Smooth muscle cell (in vitro differentiated cells): ENCODE results near the gene SLC4A2. TPM values are rescaled to one million over a fixed set of nuclear protein-coding genes. Genes with fewer than 3 reads are reported as not detected.

Experiments used
- DNase-seq: peaks from one replicate; lab custom pipeline; 2025; ENCODE audit not compliant: unreplicated experiment; lab: John Stamatoyannopoulos, UW
- H2AFZ ChIP-seq: fragments of 200-600 bp; sonication (generic); 2 replicates; pipeline ENCODE4 v1.6.0; 2016; ENCODE audit warnings: antibody characterized with exemption, low read depth, mild to moderate bottlenecking
- H3F3A ChIP-seq: fragments of 200-600 bp; sonication (generic); 2 replicates; pipeline ENCODE4 v1.6.0; 2017; ENCODE audit warnings: antibody characterized with exemption, low read depth
- H3K27ac ChIP-seq: fragments of 200-600 bp; sonication (generic); 2 replicates; pipeline ENCODE4 v1.5.1; 2016; ENCODE audit warnings: low read depth, mild to moderate bottlenecking
- H3K27me3 ChIP-seq: fragments of 200-600 bp; sonication (generic); 2 replicates; pipeline ENCODE4 v1.6.1; 2016; ENCODE audit warnings: low read depth, mild to moderate bottlenecking
- H3K36me3 ChIP-seq: fragments of 200-600 bp; sonication (generic); 2 replicates; pipeline ENCODE4 v1.5.1; 2016; ENCODE audit warnings: low read depth
- H3K4me1 ChIP-seq: fragments of 200-600 bp; sonication (generic); 2 replicates; pipeline ENCODE4 v1.5.1; 2016; ENCODE audit warnings: low read depth
- H3K4me2 ChIP-seq: fragments of 200-600 bp; sonication (generic); 2 replicates; pipeline ENCODE4 v1.6.0; 2016; ENCODE audit warnings: mild to moderate bottlenecking
- H3K4me3 ChIP-seq: fragments of 200-600 bp; sonication (generic); 2 replicates; pipeline ENCODE4 v1.5.1; 2016; ENCODE audit warnings: mild to moderate bottlenecking
- H3K79me2 ChIP-seq: fragments of 200-600 bp; sonication (generic); 2 replicates; pipeline ENCODE4 v1.6.0; 2016; ENCODE audit warnings: low read depth, mild to moderate bottlenecking
- H3K9ac ChIP-seq: fragments of 200-600 bp; sonication (generic); 2 replicates; pipeline ENCODE4 v1.6.0; 2016; ENCODE audit warnings: low read depth
- H3K9me3 ChIP-seq: fragments of 200-600 bp; sonication (generic); replicated peaks from 2 replicates; pipeline ENCODE4 v1.5.1; 2016; ENCODE audit warnings: low read depth
- H4K20me1 ChIP-seq: fragments of 200-600 bp; sonication (generic); 2 replicates; pipeline ENCODE4 v1.6.0; 2016; ENCODE audit warnings: low read depth
- WGBS: methylation state at CpG from one replicate; pipeline ENCODE4 v1.1.7; 2016; ENCODE audit warnings: low lambda C conversion rate; 5-methylcytosine and 5-hydroxymethylcytosine counted together
- polyA plus RNA-seq: library from polyadenylated mRNA; unstranded; fragments of >200 nt; fragmentation: Nextera tagmentation; extraction: Ambion mirVana; gene quantifications from 2 replicates; pipeline ENCODE4 v1.2.1, GENCODE V29; 2016
- total RNA-seq: library from RNA; depleted of rRNA; stranded (reverse); fragments of >200 nt; gene quantifications from 2 replicates; pipeline ENCODE4 v1.2.3, GENCODE V29; 2014
- TF ChIP-seq, protein P1 (sequence below): fragments of 200-600 bp; sonication (generic); IDR thresholded peaks from 2 replicates; pipeline ENCODE4 v1.5.1; 2017; ENCODE audit warnings: borderline replicate concordance, mild to moderate bottlenecking, antibody characterized with exemption; ENCODE audit not compliant: insufficient read depth, poor library complexity, severe bottlenecking

The SLC4A2 gene
- total and polyA plus RNA-seq, 2 experiments from 2014 or later, result 89.3 to 96.4 TPM

DNA sequence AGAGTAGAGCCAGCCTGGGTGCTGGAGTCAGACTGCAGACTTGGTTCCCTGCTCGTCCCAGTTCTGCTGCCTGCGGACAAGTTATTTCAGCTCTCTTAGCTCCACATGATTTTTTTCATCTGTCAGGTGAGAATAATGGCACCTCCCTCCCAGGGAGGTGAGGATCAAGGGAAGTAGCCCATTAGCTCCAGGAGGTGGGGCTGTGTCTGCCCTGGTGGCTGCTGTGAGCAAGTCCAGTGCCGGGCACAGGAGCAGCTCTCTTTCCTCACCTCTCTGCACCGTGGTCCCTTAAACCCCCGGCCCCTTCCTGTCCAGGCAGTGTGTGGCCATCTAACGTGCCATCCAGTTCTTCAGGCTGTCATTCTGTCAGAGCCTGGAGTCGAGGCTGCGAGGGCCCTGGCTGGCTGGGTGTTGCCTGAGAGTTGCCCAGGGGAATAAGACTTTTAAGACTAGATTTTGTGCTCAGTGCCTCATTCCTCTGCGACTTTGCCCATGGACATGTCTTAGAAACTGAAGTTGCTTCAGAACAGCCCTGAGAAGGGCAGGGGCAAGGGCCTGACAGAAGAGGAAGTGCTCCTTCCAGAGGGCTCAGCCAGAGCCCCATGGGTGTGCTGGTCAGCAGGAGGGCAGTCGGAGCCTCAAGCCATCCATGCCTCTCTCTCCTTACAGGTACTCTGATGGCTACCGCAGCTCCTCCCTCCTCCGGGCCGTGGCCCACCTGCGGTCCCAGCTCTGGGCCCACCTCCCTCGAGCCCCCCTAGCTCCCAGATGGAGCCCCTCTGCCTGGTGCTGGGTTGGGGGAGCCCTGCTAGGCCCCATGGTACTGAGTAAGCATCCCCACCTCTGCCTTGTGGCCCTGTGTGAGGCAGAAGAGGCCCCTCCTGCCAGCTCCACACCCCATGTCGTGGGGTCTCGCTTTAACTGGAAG, 26.2 kb upstream of the SLC4A2 start:
- no peak overlapping the region for H2AFZ ChIP-seq
- no peak overlapping the region for H3K27ac ChIP-seq
- no peak overlapping the region for H3K9ac ChIP-seq
- no peak for DNase-seq
- H4K20me1 ChIP-seq, result no peaks in the 10 kb centered on the region
- H3K4me3 ChIP-seq, result no peak overlapping the region
- H3K9me3 ChIP-seq, result no peaks in the 10 kb centered on the region
- H3K4me2 ChIP-seq, result no peak overlapping the region
- no peaks in the 10 kb centered on the region for H3K36me3 ChIP-seq
- TF ChIP-seq, protein P1, sequence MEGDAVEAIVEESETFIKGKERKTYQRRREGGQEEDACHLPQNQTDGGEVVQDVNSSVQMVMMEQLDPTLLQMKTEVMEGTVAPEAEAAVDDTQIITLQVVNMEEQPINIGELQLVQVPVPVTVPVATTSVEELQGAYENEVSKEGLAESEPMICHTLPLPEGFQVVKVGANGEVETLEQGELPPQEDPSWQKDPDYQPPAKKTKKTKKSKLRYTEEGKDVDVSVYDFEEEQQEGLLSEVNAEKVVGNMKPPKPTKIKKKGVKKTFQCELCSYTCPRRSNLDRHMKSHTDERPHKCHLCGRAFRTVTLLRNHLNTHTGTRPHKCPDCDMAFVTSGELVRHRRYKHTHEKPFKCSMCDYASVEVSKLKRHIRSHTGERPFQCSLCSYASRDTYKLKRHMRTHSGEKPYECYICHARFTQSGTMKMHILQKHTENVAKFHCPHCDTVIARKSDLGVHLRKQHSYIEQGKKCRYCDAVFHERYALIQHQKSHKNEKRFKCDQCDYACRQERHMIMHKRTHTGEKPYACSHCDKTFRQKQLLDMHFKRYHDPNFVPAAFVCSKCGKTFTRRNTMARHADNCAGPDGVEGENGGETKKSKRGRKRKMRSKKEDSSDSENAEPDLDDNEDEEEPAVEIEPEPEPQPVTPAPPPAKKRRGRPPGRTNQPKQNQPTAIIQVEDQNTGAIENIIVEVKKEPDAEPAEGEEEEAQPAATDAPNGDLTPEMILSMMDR, result no peak
- 90% methylated on average over 17 of the region's 17 CpGs for WGBS
- H3F3A ChIP-seq, result peaks cover 5% of the 10 kb centered on the region
- peaks cover 3% of the 10 kb centered on the region for H3K4me1 ChIP-seq
- H3K27me3 ChIP-seq, result no peaks in the 10 kb centered on the region
- peaks cover 22% of the 10 kb centered on the region for H3K79me2 ChIP-seq

DNA sequence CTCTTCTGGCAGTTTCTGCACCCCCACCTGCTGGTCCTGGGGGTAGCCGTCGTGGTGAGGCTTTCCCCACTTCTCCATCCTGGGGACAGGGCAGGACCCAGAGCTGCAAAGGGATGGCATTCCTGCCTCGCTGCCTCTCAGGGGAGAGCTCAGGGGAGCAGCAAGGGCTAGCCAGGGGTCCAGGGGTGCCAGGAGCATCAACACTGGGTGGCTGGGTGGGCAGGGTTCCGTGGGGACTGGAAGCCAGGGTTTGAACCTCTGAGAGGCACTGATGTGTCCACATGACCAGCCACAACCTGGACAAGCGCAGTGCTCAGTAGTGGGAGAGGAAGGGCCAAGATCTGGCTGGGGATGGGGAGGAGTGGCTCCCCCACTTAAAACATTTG, 25.5 kb upstream of the SLC4A2 start:
- 95% methylated on average over 5 of the region's 5 CpGs for WGBS
- no peaks in the 10 kb centered on the region for H3K27me3 ChIP-seq
- peaks cover 11% of the 10 kb centered on the region for H3F3A ChIP-seq
- no peak overlapping the region for H3K27ac ChIP-seq
- no peaks in the 10 kb centered on the region for H4K20me1 ChIP-seq
- H3K4me3 ChIP-seq, result no peak overlapping the region
- H2AFZ ChIP-seq, result no peak overlapping the region
- H3K4me2 ChIP-seq, result no peak overlapping the region
- TF ChIP-seq, protein P1, result no peak
- H3K36me3 ChIP-seq, result no peaks in the 10 kb centered on the region
- peaks cover 22% of the 10 kb centered on the region for H3K79me2 ChIP-seq
- peaks cover 3% of the 10 kb centered on the region for H3K4me1 ChIP-seq
- H3K9me3 ChIP-seq, result no peaks in the 10 kb centered on the region
- DNase-seq, result no peak
- no peak overlapping the region for H3K9ac ChIP-seq

DNA sequence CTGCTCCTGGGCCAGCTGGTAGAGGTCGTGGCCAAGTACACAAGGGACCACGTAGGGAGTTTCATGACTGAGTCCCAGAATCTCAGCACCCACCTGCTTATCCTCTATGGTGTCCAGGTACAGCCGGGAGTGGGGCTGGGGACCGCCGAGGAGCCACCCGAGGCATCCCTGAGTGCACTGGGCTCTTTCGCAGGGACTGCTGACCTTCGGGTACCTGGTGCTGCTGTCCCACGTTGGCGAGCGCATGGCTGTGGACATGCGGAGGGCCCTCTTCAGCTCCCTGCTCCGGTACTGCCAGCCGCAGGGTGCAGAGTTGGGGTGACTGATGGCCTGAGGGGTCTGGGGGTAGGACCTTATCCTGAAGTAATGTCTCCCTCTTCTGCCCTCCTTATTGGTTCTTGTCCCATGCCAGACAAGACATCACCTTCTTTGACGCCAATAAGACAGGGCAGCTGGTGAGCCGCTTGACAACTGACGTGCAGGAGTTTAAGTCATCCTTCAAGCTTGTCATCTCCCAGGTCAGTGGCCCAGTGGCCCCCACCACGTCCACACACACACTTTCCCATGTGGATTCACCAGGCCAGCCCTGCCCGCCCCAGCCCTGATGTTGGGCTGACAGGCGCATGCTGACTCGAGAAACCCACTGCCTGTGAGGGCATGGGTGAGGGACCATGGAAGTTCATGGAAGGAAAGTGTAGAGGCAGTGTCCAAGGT, 24.9 kb upstream of the SLC4A2 start:
- WGBS, result 96% methylated on average over 21 of the region's 21 CpGs
- Histone ChIP-seq H3K4me2 (no peak overlapping the region), H3K4me1 (no peaks in the 10 kb centered on the region), H4K20me1 (no peaks in the 10 kb centered on the region), H3K27me3 (no peaks in the 10 kb centered on the region), H3K9me3 (no peaks in the 10 kb centered on the region), H3K4me3 (no peak overlapping the region), H3K36me3 (no peaks in the 10 kb centered on the region), H3K27ac (no peak overlapping the region), H3K9ac (no peak overlapping the region), H3K79me2 (peaks cover 18% of the 10 kb centered on the region), H3F3A (peaks cover 12% of the 10 kb centered on the region), H2AFZ (no peak overlapping the region)
- TF ChIP-seq, protein P1, result no peak
- DNase-seq, result no peak
